ENCODE results near the gene TLNRD1.

GRCh38 chr15:81029414-81030300, 28.9 kb downstream of the TLNRD1 start:
- peak in 1 of 2 donors; percentile 52 for TF ChIP-seq POLR2AphosphoS5 (IDR thresholded peaks at IDR 0.05)
- no peak for TF ChIP-seq CTCF (IDR thresholded peaks at IDR 0.05)
- TF ChIP-seq POLR2A (IDR thresholded peaks at IDR 0.05): no peak
- TF ChIP-seq EP300 (IDR thresholded peaks at IDR 0.05): peak in 2 of 4 donors; percentile 48 to 54

Measured in upper lobe of left lung (tissue), 4 donors.